ENCODE results near the gene TMSB4X. TPM values are rescaled to one million over a fixed set of nuclear protein-coding genes. Genes with fewer than 3 reads are reported as not detected.

Gene TMSB4X
- total RNA-seq, 1 experiment from 2014 or later = 801 TPM

- intact Hi-C loops (cut with micrococcal nuclease) = loop anchor here (10.0 kb wide), 1 partner anchor 165 kb away; no protein-coding TSS in a partner anchor
- Mint-ChIP-seq H3K4me3 (ENCODE audit: unreplicated experiment) (no peak overlapping the region), H3K36me3 (ENCODE audit: insufficient read depth, unreplicated experiment) (no peaks in the 10 kb centered on the region), H3K27ac (ENCODE audit: low read depth, unreplicated experiment) (peak overlapping the region; percentile 69), H3K27me3 (ENCODE audit: insufficient read depth, unreplicated experiment) (peaks cover 6% of the 10 kb centered on the region), H3K9me3 (ENCODE audit: unreplicated experiment) (no peaks in the 10 kb centered on the region), H3K4me1 (ENCODE audit: insufficient read depth, unreplicated experiment) (peaks cover 12% of the 10 kb centered on the region)
- peak; percentile 81 for DNase-seq (ENCODE audit: unreplicated experiment)
- no peak for TF ChIP-seq CTCF (IDR thresholded peaks at IDR 0.05; ENCODE audit: unreplicated experiment)
- POLR2A ChIA-PET = interaction anchor here (0.7 to 1.8 kb wide), 4 partner anchors 24 to 538 kb away, joined by 3 to 8 read pairs (median 4); partner anchors contain the start of gene TMSB4X
- CTCF ChIA-PET = interaction anchor here (0.5 to 8.2 kb wide), 11 partner anchors 11 to 695 kb away, joined by 3 to 241 read pairs (median 3); no protein-coding TSS in a partner anchor
- no TSS peak for BruUV-seq (replicated peaks)
These were observed 24.8 kb upstream of the TMSB4X start for GRCh38 chrX:12949927-12950656.

GRCh38 chrX:12950851-12951594, 23.9 kb upstream of the TMSB4X start:
- H3K4me3 Mint-ChIP-seq (ENCODE audit: unreplicated experiment) = no peak overlapping the region
- no peaks in the 10 kb centered on the region for H3K9me3 Mint-ChIP-seq (ENCODE audit: unreplicated experiment)
- H3K4me1 Mint-ChIP-seq (ENCODE audit: insufficient read depth, unreplicated experiment) = peaks cover 16% of the 10 kb centered on the region
- ChIA-PET CTCF (interaction anchor here (0.5 to 8.2 kb wide), 9 partner anchors 18 to 694 kb away, joined by 3 to 241 read pairs (median 3); no protein-coding TSS in a partner anchor), POLR2A (interaction anchor here (0.7 to 1.8 kb wide), 5 partner anchors 24 to 537 kb away, joined by 3 to 8 read pairs (median 4); partner anchors contain the start of gene TMSB4X)
- H3K27ac Mint-ChIP-seq (ENCODE audit: low read depth, unreplicated experiment) = no peak overlapping the region
- TF ChIP-seq CTCF (IDR thresholded peaks at IDR 0.05; ENCODE audit: unreplicated experiment) = peak; percentile 49
- H3K36me3 Mint-ChIP-seq (ENCODE audit: insufficient read depth, unreplicated experiment) = no peaks in the 10 kb centered on the region
- intact Hi-C loops (cut with micrococcal nuclease) = no loop called here
- BruUV-seq (replicated peaks) = no TSS peak
- DNase-seq (ENCODE audit: unreplicated experiment) = peak; percentile 55
- H3K27me3 Mint-ChIP-seq (ENCODE audit: insufficient read depth, unreplicated experiment) = no peaks in the 10 kb centered on the region

- H3K9me3 Mint-ChIP-seq (ENCODE audit: unreplicated experiment) = no peaks in the 10 kb centered on the region
- no peak for TF ChIP-seq CTCF (IDR thresholded peaks at IDR 0.05; ENCODE audit: unreplicated experiment)
- intact Hi-C loops (cut with micrococcal nuclease) = no loop called here
- CTCF ChIA-PET = interaction anchor here (0.8 to 8.2 kb wide), 4 partner anchors 17 to 538 kb away, joined by 3 to 241 read pairs (median 4); no protein-coding TSS in a partner anchor
- no peak for DNase-seq (ENCODE audit: unreplicated experiment)
- BruUV-seq (replicated peaks) = no TSS peak
- POLR2A ChIA-PET = interaction anchor here (1.1 to 1.8 kb wide), 2 partner anchors 314 to 536 kb away, joined by 4 to 8 read pairs; no protein-coding TSS in a partner anchor
- H3K4me3 Mint-ChIP-seq (ENCODE audit: unreplicated experiment) = no peak overlapping the region
- H3K27ac Mint-ChIP-seq (ENCODE audit: low read depth, unreplicated experiment) = no peak overlapping the region
- peaks cover 22% of the 10 kb centered on the region for H3K4me1 Mint-ChIP-seq (ENCODE audit: insufficient read depth, unreplicated experiment)
- H3K27me3 Mint-ChIP-seq (ENCODE audit: insufficient read depth, unreplicated experiment) = no peaks in the 10 kb centered on the region
- no peaks in the 10 kb centered on the region for H3K36me3 Mint-ChIP-seq (ENCODE audit: insufficient read depth, unreplicated experiment)
These were observed 23.3 kb upstream of the TMSB4X start for GRCh38 chrX:12951595-12951975.

- peaks cover 27% of the 10 kb centered on the region for H3K4me1 Mint-ChIP-seq (ENCODE audit: insufficient read depth, unreplicated experiment)
- H3K4me3 Mint-ChIP-seq (ENCODE audit: unreplicated experiment) = no peak overlapping the region
- H3K27me3 Mint-ChIP-seq (ENCODE audit: insufficient read depth, unreplicated experiment) = no peaks in the 10 kb centered on the region
- no peak for DNase-seq (ENCODE audit: unreplicated experiment)
- no peaks in the 10 kb centered on the region for H3K36me3 Mint-ChIP-seq (ENCODE audit: insufficient read depth, unreplicated experiment)
- intact Hi-C loops (cut with micrococcal nuclease) = no loop called here
- ChIA-PET CTCF (interaction anchor here (0.6 kb wide), 1 partner anchor 254 kb away, joined by 3 read pairs; no protein-coding TSS in a partner anchor), POLR2A (no interaction called here)
- H3K27ac Mint-ChIP-seq (ENCODE audit: low read depth, unreplicated experiment) = no peak overlapping the region
- no peaks in the 10 kb centered on the region for H3K9me3 Mint-ChIP-seq (ENCODE audit: unreplicated experiment)
- BruUV-seq (replicated peaks) = no TSS peak
- no peak for TF ChIP-seq CTCF (IDR thresholded peaks at IDR 0.05; ENCODE audit: unreplicated experiment)
These were observed 21.5 kb upstream of the TMSB4X start for GRCh38 chrX:12953420-12953819.
